ENCODE measurements around the gene MAMSTR.
"Not testable (repeated sequence)": the region's sequence is repeated elsewhere in the genome, so short reads cannot be mapped to it uniquely, and the experiment has no call there.

The MAMSTR gene

DNA sequence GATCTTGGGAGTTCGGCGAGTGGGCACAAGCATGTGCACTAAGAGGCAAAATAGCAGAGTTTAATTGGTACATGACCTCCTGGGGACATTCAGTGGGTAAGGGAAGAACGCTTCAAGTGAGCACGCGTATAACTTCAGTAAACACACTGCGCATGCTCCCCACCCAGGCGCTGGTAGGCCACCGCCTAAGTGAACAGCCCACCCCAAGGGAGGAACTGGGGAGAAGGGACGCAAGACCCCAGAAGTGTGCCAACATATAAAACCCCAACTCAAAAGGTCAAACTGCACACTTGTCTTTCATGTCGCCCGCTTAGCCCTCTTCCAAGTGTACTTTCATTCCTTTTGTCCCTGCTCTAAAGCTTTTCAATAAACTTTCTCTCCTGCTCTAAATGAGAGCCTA lies 36.2 kb downstream of the MAMSTR start:
- no peak for DNase-seq

DNA sequence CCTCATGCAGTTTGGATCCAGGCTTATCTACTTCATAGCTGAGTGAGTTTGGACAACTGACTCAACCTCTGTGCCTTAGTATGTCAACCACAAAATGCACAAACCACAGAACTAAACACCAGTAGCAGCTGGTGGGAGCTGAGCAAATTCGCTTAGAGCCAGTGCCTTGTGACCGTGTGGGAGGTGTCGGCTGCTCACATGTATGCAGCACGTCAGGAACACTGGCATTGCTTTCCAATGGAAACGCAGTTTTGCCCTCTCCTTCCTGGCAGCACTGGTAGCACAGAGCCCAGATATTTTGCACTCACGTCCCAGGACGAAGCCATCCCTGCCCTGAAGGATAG lies 38.4 kb downstream of the MAMSTR start:
- DNase-seq = no peak

DNA sequence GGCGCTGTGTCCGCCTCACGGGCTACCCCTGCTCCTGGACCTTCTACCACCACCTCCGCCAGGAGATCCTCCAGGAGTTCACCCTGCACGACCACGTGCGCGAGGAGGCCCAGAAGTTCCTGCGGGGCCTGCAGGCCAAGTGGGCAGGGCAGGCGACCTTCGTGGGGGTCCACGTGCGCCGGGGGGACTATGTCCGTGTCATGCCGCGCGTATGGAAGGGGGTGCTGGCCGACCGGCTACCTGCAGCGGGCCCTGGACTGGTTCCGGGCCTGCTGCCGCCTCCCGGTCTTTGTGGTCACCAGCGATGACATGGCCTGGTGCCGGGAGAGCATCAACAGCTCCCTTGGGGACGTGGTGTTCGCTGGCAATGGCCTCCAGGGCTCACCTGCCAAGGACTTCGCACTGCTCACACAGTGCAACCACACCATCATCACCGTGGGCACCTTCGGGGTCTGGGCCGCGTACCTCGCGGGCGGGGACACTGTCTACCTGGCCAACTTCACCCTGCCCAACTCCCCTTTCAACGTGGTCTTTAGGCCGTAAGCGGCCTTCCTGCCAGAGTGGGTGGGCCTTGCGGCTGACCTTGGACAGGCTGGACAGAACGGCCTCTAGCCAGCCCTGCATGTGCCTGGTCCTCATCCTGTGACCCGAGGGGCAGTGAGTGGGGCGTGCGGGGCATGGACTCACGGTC lies 38.9 kb downstream of the MAMSTR start:
- DNase-seq = no peak

DNA sequence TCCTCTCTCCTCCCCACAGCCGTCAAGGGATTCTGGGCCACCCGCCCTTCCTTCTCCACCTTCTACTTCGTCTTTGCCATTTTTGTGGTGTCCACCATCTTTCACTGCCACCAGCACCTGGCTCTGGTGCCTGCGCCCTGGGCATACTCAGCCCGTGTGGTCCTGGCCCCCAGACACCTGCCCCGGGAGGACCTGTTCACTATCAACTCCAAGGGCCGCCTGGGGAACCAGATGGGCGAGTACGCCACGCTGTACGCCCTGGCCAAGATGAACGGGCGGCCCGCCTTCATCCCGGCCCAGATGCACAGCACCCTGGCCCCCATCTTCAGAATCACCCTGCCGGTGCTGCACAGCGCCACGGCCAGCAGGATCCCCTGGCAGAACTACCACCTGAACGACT lies 39.5 kb downstream of the MAMSTR start:
- not testable (repeated sequence) for DNase-seq

DNA sequence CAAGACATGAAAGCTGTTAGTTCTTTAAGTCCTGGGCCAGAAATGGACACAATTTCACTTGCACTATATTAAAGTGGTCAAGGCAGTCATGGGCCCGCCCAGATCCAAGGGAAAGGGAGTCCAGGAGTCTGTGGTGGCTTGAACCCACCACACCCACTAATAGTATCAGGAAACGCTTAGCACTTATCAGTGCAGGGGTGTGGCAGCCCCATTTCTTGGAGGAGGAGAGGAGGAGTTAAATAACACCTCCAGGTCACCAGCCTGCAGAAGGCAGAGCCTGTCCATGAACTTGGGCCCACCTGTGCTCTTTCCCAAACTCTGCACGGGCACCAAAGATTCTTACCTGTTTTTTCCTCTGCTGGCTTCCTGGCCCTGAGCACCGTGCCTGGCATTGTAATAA lies 41.3 kb downstream of the MAMSTR start:
- no peak for DNase-seq

DNA sequence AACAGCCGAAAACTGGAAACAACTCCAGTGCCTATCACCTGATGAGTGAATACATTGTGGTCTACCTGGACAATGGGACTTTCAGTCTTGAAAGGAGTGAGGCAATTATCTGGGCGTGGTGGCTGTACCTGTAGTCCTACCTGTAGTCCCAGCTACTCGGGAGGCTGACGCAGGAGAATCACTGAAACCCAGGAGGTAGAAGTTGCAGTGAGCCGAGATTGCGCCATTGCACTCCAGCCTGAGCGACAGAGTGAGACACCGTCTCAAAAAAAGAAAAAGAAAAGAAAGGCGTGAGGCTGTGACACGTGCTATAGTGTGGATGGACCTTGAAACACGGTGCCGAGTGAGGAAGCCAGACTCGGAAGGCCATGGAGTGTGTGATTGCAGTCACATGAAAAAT lies 42.6 kb downstream of the MAMSTR start:
- no peak for DNase-seq

DNA sequence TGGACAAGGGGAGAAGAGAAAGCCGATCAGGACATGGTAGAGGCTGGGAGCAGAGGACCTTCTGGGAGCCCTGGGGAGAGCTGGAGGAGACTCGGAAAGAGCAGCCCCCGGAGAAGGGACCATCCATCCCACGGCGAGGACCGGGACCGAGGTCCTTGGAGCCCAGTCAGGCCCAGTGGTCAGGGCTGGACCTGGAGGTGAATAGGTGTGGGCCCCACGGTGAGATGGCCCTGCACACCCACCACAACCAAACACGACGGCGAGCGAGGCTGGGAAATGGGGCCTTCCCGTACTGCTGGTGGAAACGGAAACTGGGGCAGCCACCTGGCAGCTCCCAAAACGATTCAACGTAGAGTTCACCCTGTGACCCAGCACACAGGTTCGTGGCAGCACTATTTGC lies 43.0 kb downstream of the MAMSTR start:
- DNase-seq = no peak

DNA sequence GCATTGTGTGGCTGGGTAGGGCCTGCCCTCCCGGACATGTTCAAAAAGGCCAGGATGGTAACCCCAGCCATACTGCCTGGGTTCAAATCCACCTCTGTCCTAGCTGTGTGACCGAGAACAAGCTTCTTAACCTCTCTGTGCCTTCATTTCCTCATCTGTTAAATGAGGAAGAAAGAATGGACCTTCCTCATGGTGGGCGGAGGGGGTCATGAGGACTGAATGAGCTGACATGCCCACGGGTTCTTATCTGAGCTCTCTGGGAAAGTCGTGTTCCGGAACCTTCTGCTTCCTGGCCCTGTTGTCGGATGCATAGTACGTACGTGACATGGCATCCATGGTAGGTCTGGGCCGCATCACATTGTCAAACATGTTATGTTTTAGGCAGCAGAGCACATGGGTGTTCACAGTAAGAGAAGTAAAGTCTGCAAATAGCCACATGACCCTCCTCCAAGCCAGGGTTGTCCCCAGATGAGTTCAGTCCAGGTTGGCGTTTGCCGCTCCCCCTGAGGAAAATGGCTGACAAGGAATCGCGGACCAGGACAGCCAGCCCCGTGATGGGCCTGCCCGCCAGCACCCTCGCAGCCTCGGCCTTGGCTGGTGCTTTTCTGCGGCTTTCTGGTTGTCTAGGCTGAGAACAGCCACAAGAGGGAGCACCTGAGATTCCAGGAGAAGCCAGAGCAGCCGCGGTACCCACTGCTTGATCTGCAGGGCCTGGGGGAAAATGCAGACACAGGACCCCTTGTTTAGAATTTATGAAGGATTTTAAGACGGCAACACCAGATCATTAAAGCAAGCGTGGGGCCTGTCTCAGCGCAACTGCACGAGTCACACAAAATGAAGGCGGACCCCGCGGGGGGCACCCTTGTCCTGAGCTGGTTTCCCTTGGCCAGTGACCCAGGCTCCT lies 44.4 kb downstream of the MAMSTR start:
- DNase-seq = peak; percentile 32

DNA sequence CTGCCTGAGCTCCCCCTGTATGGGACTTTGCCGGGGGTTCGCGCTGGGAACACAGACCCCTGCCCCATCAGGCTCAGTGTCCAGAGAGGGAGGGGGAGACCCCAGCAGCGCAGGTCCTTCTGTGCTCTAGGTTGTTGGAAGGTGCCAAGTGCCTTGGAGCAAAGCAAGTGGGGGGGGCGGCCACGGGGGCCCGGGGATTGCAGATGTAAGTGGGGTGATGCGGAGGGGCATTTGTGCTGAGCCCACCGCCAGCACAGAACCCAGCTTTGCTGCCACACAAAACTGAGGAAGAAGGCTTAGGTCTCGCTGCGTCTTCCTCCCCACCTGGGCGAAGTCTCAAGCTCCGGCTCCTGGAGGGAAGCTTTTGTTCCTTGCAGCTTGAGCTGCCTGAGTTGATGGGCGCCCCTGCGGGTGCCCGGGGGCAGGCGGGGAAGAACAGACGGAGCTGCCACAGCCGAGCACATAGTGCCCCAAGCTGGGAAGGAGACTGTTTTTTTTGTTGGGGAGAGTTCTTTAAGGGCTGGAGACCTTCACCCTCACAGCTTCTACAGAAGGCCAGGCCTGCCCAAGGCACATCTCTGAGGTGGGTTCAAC lies 45.2 kb downstream of the MAMSTR start:
- no peak for DNase-seq

DNA sequence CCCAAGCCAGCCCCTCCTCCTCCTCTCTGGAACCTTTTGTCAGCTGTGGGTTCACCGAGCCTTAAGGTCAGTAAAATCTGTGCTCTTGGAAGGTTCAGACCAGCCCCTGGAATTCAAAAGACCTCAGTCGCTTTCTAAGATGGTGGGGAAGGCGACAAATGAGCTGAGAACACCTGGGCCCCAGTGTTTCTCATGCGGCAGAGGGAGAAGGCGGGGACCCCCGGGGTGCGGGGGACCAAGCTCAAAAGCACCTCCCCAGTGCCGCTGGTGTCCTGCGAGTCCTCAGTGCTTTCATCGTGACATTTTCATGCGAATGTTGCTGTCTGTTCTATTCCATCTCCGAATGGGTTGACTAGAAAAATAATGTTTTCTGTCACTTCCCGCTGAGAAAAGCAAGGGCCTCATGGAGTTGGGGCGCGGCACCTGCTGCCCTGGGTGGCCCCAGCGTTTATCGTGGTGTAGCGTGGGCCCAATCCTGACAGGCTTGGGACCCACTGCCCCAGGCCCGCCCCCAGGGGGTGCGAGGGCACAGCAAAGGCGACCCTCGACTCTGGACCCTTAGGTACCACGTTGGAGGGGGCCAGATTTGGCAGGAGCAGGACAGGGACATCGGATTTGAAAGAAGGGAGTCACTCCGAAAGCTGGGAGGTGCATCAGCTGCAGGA lies 46.0 kb downstream of the MAMSTR start:
- DNase-seq = no peak

DNA sequence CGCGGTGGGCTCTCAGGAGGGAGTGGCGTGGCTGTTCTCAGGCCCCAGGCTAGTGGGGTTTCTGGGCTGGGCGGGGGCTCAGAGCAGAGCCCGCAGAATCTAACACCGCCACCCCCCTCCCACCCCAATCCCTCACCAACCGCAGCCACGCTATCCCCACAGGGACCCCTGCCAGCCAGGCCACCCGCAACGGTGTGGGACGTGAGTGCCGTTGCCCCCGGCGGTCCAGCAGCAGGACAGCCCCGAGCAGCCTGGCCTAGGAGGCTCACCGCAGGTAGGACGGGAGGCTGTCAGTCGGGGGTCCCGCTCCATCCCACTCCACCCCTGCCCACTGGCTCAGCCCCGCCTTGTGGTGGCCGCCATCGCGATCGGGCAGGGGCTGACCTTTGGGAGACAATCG lies 46.5 kb downstream of the MAMSTR start, which contains the start of gene NTN5:
Gene NTN5, minus strand, starts transcription at position 24 of the 400 bp plus-strand sequence. CDS start 2,031 bp downstream, outside the sequence.
- no peak for DNase-seq

DNA sequence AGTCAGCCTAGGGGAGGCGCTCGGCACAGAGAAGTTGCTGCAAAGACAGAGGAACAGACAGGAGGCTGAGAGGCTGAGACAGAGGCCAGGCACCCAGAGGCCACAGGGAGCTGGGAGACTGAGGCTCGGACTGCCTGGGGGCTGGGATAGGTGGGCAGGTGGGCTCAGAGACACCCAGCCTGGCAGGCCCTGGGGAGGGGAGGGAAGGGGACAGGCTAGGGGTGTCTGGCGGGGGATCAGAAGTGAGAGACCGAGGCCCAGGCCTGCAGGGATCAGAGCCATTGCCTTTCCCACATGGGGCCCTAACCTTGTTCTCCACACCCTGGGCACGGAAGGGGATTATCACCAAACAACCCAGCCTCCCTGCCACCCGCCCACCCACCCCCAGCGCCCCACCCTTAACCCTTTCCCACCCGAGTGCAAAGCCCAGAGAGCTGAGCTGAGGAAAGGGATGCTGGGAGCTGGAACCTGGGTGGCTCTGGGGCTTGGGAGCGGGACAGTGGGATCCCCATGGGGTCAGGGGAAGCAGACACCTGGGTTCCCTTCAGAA lies 48.0 kb downstream of the MAMSTR start:
- no peak for DNase-seq

DNA sequence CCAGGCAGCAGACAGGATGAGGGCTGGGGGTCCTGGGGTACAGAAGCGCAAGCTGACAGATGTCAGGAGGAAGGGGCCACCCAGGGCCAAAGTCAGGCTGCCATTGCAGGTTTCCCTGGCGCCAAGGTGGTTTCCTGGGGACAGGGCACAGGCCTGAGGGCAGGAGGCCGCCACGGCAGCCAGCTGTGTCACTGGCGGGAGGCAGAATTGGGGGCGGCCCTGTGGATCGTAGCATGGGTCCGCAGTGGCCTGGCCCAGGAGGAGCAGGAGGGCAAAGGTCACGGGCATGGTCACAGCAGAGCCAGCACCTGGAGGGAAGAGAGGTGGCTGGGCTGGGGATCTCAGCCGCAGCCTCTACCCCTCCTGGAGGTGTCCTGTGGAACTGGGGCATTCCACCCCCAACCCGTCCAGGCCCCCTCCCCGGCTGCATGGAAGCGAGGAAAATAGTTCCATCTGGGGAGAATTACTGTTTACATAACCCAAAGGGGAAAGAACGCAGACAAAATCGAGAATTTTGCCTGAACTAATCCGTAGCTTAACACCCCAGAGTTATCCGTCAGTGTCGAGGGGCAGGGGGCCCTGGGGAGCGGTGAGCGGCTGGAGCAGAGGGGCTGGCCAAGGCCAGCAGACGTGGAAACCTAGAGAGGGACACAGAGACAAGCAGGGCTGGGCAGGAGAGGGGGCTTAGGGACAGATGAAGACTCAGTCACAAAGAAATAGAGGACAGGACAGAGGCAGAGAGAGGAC lies 48.7 kb downstream of the MAMSTR start:
- DNase-seq = no peak

DNA sequence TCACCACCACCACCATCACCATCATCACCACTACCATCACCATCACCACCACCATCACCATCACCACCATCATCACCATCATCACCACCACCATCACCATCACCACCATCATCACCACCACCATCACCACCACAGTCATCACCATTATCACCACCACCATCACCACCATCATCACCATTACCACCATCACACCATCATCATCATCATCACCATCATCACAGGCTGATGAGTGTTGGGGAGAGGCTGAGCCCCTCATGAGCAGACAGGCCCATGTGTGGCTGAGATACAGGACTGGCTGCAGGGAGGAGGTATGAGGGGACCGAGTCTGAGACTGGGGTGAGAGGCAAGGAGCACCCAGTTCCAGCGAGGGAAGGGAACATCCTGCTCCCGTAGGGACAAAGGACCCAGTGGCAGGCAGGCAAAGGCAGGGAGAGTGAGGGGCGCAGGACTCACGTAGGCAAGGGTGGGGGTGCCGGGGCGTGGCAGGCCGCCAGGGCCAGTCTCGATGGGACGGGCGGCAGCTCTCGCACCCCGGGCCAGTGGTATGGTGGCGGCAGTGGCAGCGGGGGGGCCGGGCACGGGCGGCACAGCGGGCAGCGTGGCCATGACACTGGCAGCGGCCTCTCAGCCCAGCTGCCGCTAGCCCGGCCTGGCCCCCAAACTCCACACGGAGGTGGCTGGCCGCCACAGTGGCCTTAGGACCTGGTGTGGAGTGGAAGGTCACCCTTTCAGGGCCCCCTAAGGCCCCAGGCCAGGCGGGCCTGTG lies 49.4 kb downstream of the MAMSTR start:
- no peak for DNase-seq

DNA sequence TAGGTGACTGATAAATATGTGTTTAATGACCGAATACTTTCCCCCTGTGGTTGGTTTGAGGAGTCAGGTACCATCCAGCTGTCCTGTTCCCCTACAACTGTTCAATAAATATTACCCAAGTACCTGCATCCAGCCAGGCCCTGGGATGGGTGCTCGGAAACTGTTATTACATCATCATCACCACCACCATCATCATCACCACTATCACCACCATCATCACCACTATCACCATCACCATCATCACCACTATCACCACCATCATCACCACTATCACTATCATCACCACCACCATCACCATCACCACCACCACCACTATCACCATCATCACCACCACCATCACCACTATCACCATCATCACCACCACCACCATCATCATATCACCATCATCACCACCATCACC lies 50.8 kb downstream of the MAMSTR start:
- no peak for DNase-seq

DNA sequence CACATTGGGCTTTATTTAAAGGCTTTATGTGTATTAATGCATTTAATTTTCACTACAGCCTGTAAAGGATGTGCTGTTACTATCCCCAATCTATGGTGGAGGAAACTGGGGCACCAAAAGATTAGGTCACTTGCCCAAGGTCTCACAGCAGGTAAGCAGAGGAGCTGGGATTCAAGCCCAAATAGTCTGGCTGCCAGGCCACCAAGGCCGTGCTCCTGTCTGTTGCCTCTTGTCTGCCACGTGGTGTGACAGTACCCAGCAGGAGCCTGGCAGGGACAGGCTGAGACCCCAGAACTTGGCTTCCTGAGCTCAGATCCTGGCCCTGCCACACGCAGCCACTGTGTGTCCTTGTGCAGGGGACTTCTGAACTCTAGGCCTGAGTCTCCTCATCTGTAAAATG lies 51.2 kb downstream of the MAMSTR start:
- DNase-seq = no peak

DNA sequence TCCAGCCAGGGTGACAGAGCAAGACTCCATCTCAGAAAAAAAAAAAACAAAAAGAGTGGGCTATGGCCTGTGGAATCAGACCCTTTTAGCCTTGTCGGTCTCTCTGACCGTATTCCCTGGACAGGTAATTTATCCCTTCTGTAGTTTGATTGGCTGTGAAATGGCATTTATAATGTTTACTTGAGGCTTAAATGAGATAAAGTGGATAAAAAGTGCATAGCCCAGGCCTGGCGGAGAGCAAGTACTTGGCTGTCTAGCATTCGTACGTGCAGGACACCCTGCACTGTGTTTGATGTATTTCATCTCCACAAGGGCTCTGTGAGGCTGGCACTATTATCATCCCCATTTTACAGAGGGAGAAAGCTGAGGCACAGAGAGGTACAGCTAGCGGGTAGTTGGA lies 53.7 kb downstream of the MAMSTR start:
- DNase-seq = no peak

DNA sequence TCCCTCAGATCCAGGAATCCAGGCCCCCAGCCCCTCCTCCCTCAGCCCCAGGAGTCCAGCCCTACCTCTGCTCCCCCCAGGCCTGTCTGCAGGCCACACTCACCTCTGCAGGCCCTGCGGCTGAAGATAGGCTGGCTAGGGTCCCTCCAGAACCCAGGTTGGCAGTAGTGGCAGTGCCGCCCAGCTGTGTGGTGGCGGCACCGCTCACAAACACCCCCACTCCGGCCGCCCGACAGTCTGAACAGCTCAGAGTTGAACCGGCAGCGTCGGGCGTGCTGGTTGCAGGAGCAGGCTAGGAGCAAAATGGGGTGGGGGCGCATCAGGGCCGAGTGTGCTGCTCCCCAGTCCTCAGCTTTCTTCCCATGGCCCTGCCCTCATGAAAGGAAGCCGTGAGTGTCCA lies 55.0 kb downstream of the MAMSTR start:
- no peak for DNase-seq

DNA sequence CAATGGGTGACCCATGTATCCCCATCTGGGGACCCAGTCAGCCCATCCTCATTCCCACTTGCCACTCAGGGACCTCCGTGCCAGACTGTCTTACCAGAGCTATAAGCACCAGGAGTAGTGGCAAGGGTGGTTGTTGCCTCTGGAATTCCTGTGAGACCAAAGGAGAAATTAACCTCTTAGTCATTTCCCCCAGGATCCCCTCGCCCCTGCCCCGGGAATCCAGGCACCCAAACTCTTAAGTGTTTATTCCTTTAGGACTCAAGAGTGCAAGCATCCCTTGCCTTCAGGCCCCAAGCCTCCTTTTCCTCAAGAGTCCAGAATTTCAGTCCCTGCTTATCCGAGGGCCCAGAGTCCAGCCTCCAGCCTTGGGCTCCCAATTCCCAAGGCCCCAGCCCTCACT lies 55.9 kb downstream of the MAMSTR start:
- DNase-seq = no peak
